Effector memory CD4-positive, alpha-beta T cell (primary cell): ENCODE results near the gene ALOX12B.
A peak's percentile ranks its signal among the peaks of the same experiment; 100 is the strongest.
"Not testable (repeated sequence)": the region's sequence is repeated elsewhere in the genome, so short reads cannot be mapped to it uniquely, and the experiment has no call there.

Source experiments
- DNase-seq, 3 donors: peaks; one replicate each; pipeline ENCODE4 v3.0.0-alpha.2; 2020
- H3K27ac ChIP-seq: 2 replicates; pipeline ENCODE4 v1.7.0; 2013; ENCODE audit warnings: mild to moderate bottlenecking, low read length, moderate library complexity; ENCODE audit not compliant: insufficient read depth, poor library complexity, severe bottlenecking
- H3K27me3 ChIP-seq: replicated peaks from 2 replicates; pipeline ENCODE4 v1.7.0; 2013; ENCODE audit warnings: mild to moderate bottlenecking, low read length; ENCODE audit not compliant: insufficient read depth, control insufficient read depth, poor library complexity, severe bottlenecking
- H3K36me3 ChIP-seq: 2 replicates; pipeline ENCODE4 v1.7.0; 2013; ENCODE audit warnings: mild to moderate bottlenecking, low read length, moderate library complexity; ENCODE audit not compliant: control insufficient read depth, insufficient read depth
- H3K4me1 ChIP-seq: 2 replicates; pipeline ENCODE4 v1.7.0; 2013; ENCODE audit warnings: low read length, mild to moderate bottlenecking; ENCODE audit not compliant: control insufficient read depth, insufficient read depth, poor library complexity, severe bottlenecking
- H3K4me3 ChIP-seq: 2 replicates; pipeline ENCODE4 v1.7.0; 2013; ENCODE audit warnings: low read length, low read depth, mild to moderate bottlenecking; ENCODE audit not compliant: insufficient read depth, poor library complexity, severe bottlenecking
- H3K9me3 ChIP-seq: 2 replicates; pipeline ENCODE4 v1.7.0; 2013; ENCODE audit warnings: mild to moderate bottlenecking, low read length, moderate library complexity; ENCODE audit not compliant: control insufficient read depth

Gene ALOX12B

GRCh38 chr17:8118769-8119580 is 31.5 kb upstream of the ALOX12B start:
- no peaks in the 10 kb centered on the region for H3K36me3 ChIP-seq
- H3K4me3 ChIP-seq, result peak overlapping the region; percentile 67
- DNase-seq, result peak; percentile 68 to 82 (median 73)
- peaks cover 6% of the 10 kb centered on the region for H3K27me3 ChIP-seq
- H3K4me1 ChIP-seq, result peaks cover 45% of the 10 kb centered on the region
- no peaks in the 10 kb centered on the region for H3K9me3 ChIP-seq
- peak overlapping the region; percentile 64 for H3K27ac ChIP-seq

GRCh38 chr17:8117980-8118768 is 30.7 kb upstream of the ALOX12B start, which contains the start of gene ALOXE3:
Gene ALOXE3, minus strand, starts transcription at chr17:8118514. Its CDS starts 524 bp downstream, at chr17:8117990.
- Histone ChIP-seq H3K27me3 (peaks cover 6% of the 10 kb centered on the region), H3K9me3 (no peaks in the 10 kb centered on the region), H3K27ac (peak within 1 kb of the TSS; percentile 64), H3K4me3 (peak within 1 kb of the TSS; percentile 67), H3K4me1 (peaks cover 37% of the 10 kb centered on the region), H3K36me3 (no peaks in the 10 kb centered on the region)
- DNase-seq, result peak in 1 of 3 donors; percentile 28

- peak overlapping the region; percentile 67 for H3K4me3 ChIP-seq
- H3K4me1 ChIP-seq, result peaks cover 30% of the 10 kb centered on the region
- no peaks in the 10 kb centered on the region for H3K9me3 ChIP-seq
- no peaks in the 10 kb centered on the region for H3K36me3 ChIP-seq
- no peak overlapping the region for H3K27ac ChIP-seq
- H3K27me3 ChIP-seq, result peaks cover 6% of the 10 kb centered on the region
- no peak for DNase-seq
Measured at GRCh38 chr17:8117367-8117979, 30.0 kb upstream of the ALOX12B start.

GRCh38 chr17:8116776-8117175 is 29.3 kb upstream of the ALOX12B start:
- DNase-seq, result no peak
- Histone ChIP-seq H3K4me1 (peaks cover 23% of the 10 kb centered on the region), H3K27me3 (peaks cover 12% of the 10 kb centered on the region), H3K4me3 (no peak overlapping the region), H3K36me3 (no peaks in the 10 kb centered on the region), H3K27ac (no peak overlapping the region), H3K9me3 (no peaks in the 10 kb centered on the region)

- no peak overlapping the region for H3K27ac ChIP-seq
- DNase-seq, result no peak
- H3K36me3 ChIP-seq, result no peaks in the 10 kb centered on the region
- H3K9me3 ChIP-seq, result no peaks in the 10 kb centered on the region
- H3K4me1 ChIP-seq, result peaks cover 5% of the 10 kb centered on the region
- peaks cover 10% of the 10 kb centered on the region for H3K27me3 ChIP-seq
- no peak overlapping the region for H3K4me3 ChIP-seq
Measured at GRCh38 chr17:8110907-8111306, 23.4 kb upstream of the ALOX12B start.

- Histone ChIP-seq H3K9me3 (no peaks in the 10 kb centered on the region), H3K27me3 (peaks cover 7% of the 10 kb centered on the region), H3K4me1 (peaks cover 5% of the 10 kb centered on the region), H3K36me3 (no peaks in the 10 kb centered on the region), H3K4me3 (peak overlapping the region; percentile 64), H3K27ac (no peak overlapping the region)
- no peak for DNase-seq
Measured at GRCh38 chr17:8110456-8110804, 22.9 kb upstream of the ALOX12B start.

- Histone ChIP-seq H3K4me1 (peaks cover 5% of the 10 kb centered on the region), H3K36me3 (no peaks in the 10 kb centered on the region), H3K27me3 (peaks cover 7% of the 10 kb centered on the region), H3K27ac (no peak overlapping the region), H3K4me3 (peak overlapping the region; percentile 64), H3K9me3 (no peaks in the 10 kb centered on the region)
- peak; percentile 60 to 74 (median 62) for DNase-seq
Measured at GRCh38 chr17:8109661-8110455, 22.3 kb upstream of the ALOX12B start.

GRCh38 chr17:8108972-8109660 is 21.6 kb upstream of the ALOX12B start:
- Histone ChIP-seq H3K27me3 (peaks cover 7% of the 10 kb centered on the region), H3K9me3 (no peaks in the 10 kb centered on the region), H3K36me3 (no peaks in the 10 kb centered on the region), H3K4me1 (peaks cover 5% of the 10 kb centered on the region), H3K27ac (no peak overlapping the region), H3K4me3 (no peak overlapping the region)
- DNase-seq, result no peak

GRCh38 chr17:8106980-8107379 is 19.5 kb upstream of the ALOX12B start:
- H3K36me3 ChIP-seq, H3K9me3 ChIP-seq, H3K27ac ChIP-seq, DNase-seq, H3K4me1 ChIP-seq, H3K27me3 ChIP-seq, H3K4me3 ChIP-seq: not testable (repeated sequence)
